GM23338 (cell line): ENCODE results near the gene DBH. TPM values are rescaled to one million over a fixed set of nuclear protein-coding genes. Genes with fewer than 3 reads are reported as not detected.

Experiments
- ATAC-seq: fragments of 200-7000 bp; cut with Tn5 transposase; 3 replicates; pipeline ENCODE4 v1.9.1; 2020
- DNase-seq: peaks from one replicate; pipeline ENCODE4 v3.0.0-alpha.2; 2015; ENCODE audit warnings: low spot score
- H2AFZ ChIP-seq: fragments of 200-600 bp; sonication (generic); 2 replicates; pipeline ENCODE4 v1.8.0; 2016; ENCODE audit warnings: antibody characterized with exemption, mild to moderate bottlenecking, moderate library complexity
- H3F3A ChIP-seq: fragments of 200-600 bp; sonication (generic); replicated peaks from 2 replicates; pipeline ENCODE4 v1.8.0; 2017; ENCODE audit warnings: antibody characterized with exemption, mixed run types, low read depth
- H3K27ac ChIP-seq: fragments of 200-600 bp; sonication (generic); 2 replicates; pipeline ENCODE4 v1.6.1; 2016; ENCODE audit warnings: low read depth
- H3K27me3 ChIP-seq: fragments of 200-600 bp; sonication (generic); 2 replicates; pipeline ENCODE4 v1.8.0; 2016; ENCODE audit warnings: mild to moderate bottlenecking, mixed run types, moderate library complexity; ENCODE audit not compliant: insufficient read depth
- H3K36me3 ChIP-seq: fragments of 200-600 bp; sonication (generic); 2 replicates; pipeline ENCODE4 v1.8.0; 2016; ENCODE audit warnings: mild to moderate bottlenecking; ENCODE audit not compliant: insufficient read depth
- H3K4me1 ChIP-seq: fragments of 200-600 bp; sonication (generic); 2 replicates; pipeline ENCODE4 v1.8.0; 2016; ENCODE audit warnings: mild to moderate bottlenecking, moderate library complexity; ENCODE audit not compliant: insufficient read depth
- H3K4me2 ChIP-seq: fragments of 200-600 bp; sonication (generic); 2 replicates; pipeline ENCODE4 v1.7.1; 2017; ENCODE audit warnings: mixed run types
- H3K4me3 ChIP-seq: fragments of 200-600 bp; sonication (generic); 2 replicates; pipeline ENCODE4 v1.6.1; 2016; ENCODE audit warnings: mixed run types
- H3K79me2 ChIP-seq: fragments of 200-600 bp; sonication (generic); replicated peaks from 2 replicates; pipeline ENCODE4 v1.8.0; 2017; ENCODE audit warnings: mild to moderate bottlenecking; ENCODE audit not compliant: insufficient read depth
- H3K9me2 ChIP-seq: fragments of 200-600 bp; sonication (generic); 2 replicates; pipeline ENCODE4 v1.8.0; 2017; ENCODE audit not compliant: insufficient read depth
- H4K20me1 ChIP-seq: fragments of 200-600 bp; sonication (generic); replicated peaks from 2 replicates; pipeline ENCODE4 v1.8.0; 2017; ENCODE audit warnings: mild to moderate bottlenecking; ENCODE audit not compliant: insufficient read depth
- H3K27ac Mint-ChIP-seq: 2 replicates; pipeline ENCODE4 v1.8.0; 2020; ENCODE audit warnings: inconsistent platforms, mild to moderate bottlenecking, moderate library complexity, mixed read lengths
- H3K27me3 Mint-ChIP-seq: 3 replicates; pipeline ENCODE4 v1.8.0; 2022; ENCODE audit warnings: low read depth, mild to moderate bottlenecking, moderate library complexity, mixed read lengths, inconsistent platforms; ENCODE audit not compliant: insufficient read depth, poor library complexity
- H3K36me3 Mint-ChIP-seq: 3 replicates; pipeline ENCODE4 v1.8.0; 2021; ENCODE audit warnings: low read depth, mild to moderate bottlenecking, inconsistent platforms, moderate library complexity, mixed read lengths
- H3K4me1 Mint-ChIP-seq: 3 replicates; pipeline ENCODE4 v1.8.0; 2020; ENCODE audit warnings: mild to moderate bottlenecking, inconsistent platforms, mixed read lengths
- H3K4me3 Mint-ChIP-seq: 3 replicates; pipeline ENCODE4 v1.8.0; 2021; ENCODE audit warnings: moderate library complexity, mild to moderate bottlenecking, inconsistent platforms, mixed read lengths
- H3K9me3 Mint-ChIP-seq: 3 replicates; pipeline ENCODE4 v1.8.0; 2020; ENCODE audit warnings: moderate library complexity, mild to moderate bottlenecking, inconsistent platforms, mixed read lengths
- CREB1 ChIP-seq: fragments of 250-450 bp; sonication (Bioruptor Pico); IDR thresholded peaks from 2 replicates; pipeline ENCODE4 v1.5.0; 2020; ENCODE audit warnings: low read depth, mild to moderate bottlenecking, moderate library complexity
- CTCF ChIP-seq, 2 experiments: fragments of 200-600 bp in 1 of 2; sonication (generic) in 1 of 2; conservative IDR thresholded peaks; 2 replicates each; pipeline versions ENCODE4 v1.5.1 to v1.6.1; 2016 to 2017; ENCODE audit warnings: antibody characterized with exemption in 2 of 2, low read depth in 2 of 2, mild to moderate bottlenecking in 2 of 2, moderate library complexity in 1 of 2
- ETS1 ChIP-seq: IDR thresholded peaks from 2 replicates; pipeline ENCODE4 v1.6.1; 2016; ENCODE audit warnings: antibody characterized with exemption
- EZH2 ChIP-seq: fragments of 200-600 bp; sonication (generic); IDR thresholded peaks from one replicate; pipeline ENCODE4 v1.8.0; 2017; ENCODE audit warnings: antibody characterized with exemption, mild to moderate bottlenecking, low read depth; ENCODE audit not compliant: unreplicated experiment
- EZH2phosphoT487 ChIP-seq: fragments of 200-600 bp; sonication (generic); IDR thresholded peaks from one replicate; pipeline ENCODE4 v1.8.1; 2018; ENCODE audit warnings: antibody characterized with exemption; ENCODE audit not compliant: unreplicated experiment
- JUNB ChIP-seq: IDR thresholded peaks from one replicate; pipeline ENCODE4 v1.6.1; 2016; ENCODE audit warnings: antibody characterized with exemption; ENCODE audit not compliant: unreplicated experiment
- NANOG ChIP-seq: IDR thresholded peaks from 2 replicates; pipeline ENCODE4 v1.6.1; 2016; ENCODE audit warnings: antibody characterized with exemption, borderline replicate concordance
- POLR2AphosphoS5 ChIP-seq: IDR thresholded peaks from 2 replicates; pipeline ENCODE4 v1.6.1; 2016; ENCODE audit warnings: antibody characterized with exemption, low read depth
- STAT1 ChIP-seq: IDR thresholded peaks from one replicate; pipeline ENCODE4 v1.6.1; 2016; ENCODE audit warnings: antibody characterized with exemption; ENCODE audit not compliant: unreplicated experiment
- ZNF114 ChIP-seq: fragments of 250-450 bp; sonication (Bioruptor Pico); IDR thresholded peaks from 2 replicates; pipeline ENCODE4 v1.5.0; 2020; ENCODE audit warnings: mild to moderate bottlenecking, moderate library complexity
- ZNF331 ChIP-seq: fragments of 250-450 bp; sonication (Bioruptor Pico); IDR thresholded peaks from 2 replicates; pipeline ENCODE4 v1.5.0; 2020; ENCODE audit warnings: low read depth, mild to moderate bottlenecking, moderate library complexity
- polyA plus RNA-seq: library from polyadenylated mRNA; unstranded; fragments of >200 nt; fragmentation: Nextera tagmentation; extraction: Ambion mirVana; gene quantifications from 2 replicates; pipeline ENCODE4 v1.2.1, GENCODE V29; 2016
- total RNA-seq: library from RNA; depleted of rRNA; stranded (reverse); fragments of >200 nt; shearing (Covaris generic); gene quantifications from 2 replicates; pipeline ENCODE4 v1.2.3, GENCODE V29; 2014
- TF ChIP-seq, protein P1 (sequence below): IDR thresholded peaks from one replicate; pipeline ENCODE4 v1.6.1; 2018; ENCODE audit warnings: antibody characterized with exemption; ENCODE audit not compliant: unreplicated experiment
- TF ChIP-seq, protein P2 (sequence below): fragments of 250-450 bp; sonication (Bioruptor Pico); IDR thresholded peaks from 2 replicates; pipeline ENCODE4 v1.5.0; 2020; ENCODE audit warnings: mild to moderate bottlenecking, moderate library complexity

Gene DBH
- total and polyA plus RNA-seq, 2 experiments from 2014 or later: 0.08 to 0.24 TPM

DNA sequence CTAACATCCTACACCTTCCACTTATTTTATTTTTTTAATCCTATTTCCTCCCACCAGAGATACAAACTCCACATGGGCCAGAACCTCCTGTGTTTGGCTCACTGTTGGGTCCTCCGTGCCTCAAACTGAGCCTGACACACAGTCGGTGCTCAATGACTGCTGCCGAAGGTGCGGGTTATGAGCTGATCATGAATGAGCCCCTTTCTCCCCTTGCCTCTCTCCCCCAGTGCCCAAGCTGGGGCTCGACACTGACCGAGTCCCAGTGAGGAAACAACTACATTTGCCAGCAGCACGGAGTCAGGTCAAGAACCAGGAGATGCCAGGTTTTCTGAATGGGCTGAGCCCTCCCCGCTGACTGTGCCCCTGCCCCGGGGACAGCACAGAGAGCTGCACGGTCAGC lies 57.0 kb downstream of the DBH start:
- H3K4me1 ChIP-seq: no peaks in the 10 kb centered on the region
- no peaks in the 10 kb centered on the region for H3F3A ChIP-seq
- no peaks in the 10 kb centered on the region for H3K36me3 ChIP-seq
- no peak overlapping the region for H3K4me3 Mint-ChIP-seq
- no peaks in the 10 kb centered on the region for H3K79me2 ChIP-seq
- H3K4me3 ChIP-seq: no peak overlapping the region
- peaks cover 8% of the 10 kb centered on the region for H3K27me3 Mint-ChIP-seq
- H3K4me2 ChIP-seq: no peak overlapping the region
- no peaks in the 10 kb centered on the region for H3K9me3 Mint-ChIP-seq
- H3K27ac ChIP-seq: no peak overlapping the region
- no peak overlapping the region for H3K27ac Mint-ChIP-seq
- TF ChIP-seq EZH2phosphoT487: no peak
- no peak for TF ChIP-seq CREB1 (CRISPR knock-in tag)
- no peak for TF ChIP-seq JUNB
- no peak for TF ChIP-seq ZNF331 (CRISPR knock-in tag)
- TF ChIP-seq CTCF (conservative IDR thresholded peaks at IDR 0.05; ENCODE audit: low read depth in 2 of 2): no peak
- no peak for TF ChIP-seq STAT1
- TF ChIP-seq POLR2AphosphoS5: no peak
- TF ChIP-seq, protein P1, sequence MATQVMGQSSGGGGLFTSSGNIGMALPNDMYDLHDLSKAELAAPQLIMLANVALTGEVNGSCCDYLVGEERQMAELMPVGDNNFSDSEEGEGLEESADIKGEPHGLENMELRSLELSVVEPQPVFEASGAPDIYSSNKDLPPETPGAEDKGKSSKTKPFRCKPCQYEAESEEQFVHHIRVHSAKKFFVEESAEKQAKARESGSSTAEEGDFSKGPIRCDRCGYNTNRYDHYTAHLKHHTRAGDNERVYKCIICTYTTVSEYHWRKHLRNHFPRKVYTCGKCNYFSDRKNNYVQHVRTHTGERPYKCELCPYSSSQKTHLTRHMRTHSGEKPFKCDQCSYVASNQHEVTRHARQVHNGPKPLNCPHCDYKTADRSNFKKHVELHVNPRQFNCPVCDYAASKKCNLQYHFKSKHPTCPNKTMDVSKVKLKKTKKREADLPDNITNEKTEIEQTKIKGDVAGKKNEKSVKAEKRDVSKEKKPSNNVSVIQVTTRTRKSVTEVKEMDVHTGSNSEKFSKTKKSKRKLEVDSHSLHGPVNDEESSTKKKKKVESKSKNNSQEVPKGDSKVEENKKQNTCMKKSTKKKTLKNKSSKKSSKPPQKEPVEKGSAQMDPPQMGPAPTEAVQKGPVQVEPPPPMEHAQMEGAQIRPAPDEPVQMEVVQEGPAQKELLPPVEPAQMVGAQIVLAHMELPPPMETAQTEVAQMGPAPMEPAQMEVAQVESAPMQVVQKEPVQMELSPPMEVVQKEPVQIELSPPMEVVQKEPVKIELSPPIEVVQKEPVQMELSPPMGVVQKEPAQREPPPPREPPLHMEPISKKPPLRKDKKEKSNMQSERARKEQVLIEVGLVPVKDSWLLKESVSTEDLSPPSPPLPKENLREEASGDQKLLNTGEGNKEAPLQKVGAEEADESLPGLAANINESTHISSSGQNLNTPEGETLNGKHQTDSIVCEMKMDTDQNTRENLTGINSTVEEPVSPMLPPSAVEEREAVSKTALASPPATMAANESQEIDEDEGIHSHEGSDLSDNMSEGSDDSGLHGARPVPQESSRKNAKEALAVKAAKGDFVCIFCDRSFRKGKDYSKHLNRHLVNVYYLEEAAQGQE: no peak
- TF ChIP-seq ZNF114 (CRISPR knock-in tag): no peak
- no peak for TF ChIP-seq NANOG
- TF ChIP-seq EZH2: no peak
- no peak for TF ChIP-seq ETS1
- TF ChIP-seq, protein P2, sequence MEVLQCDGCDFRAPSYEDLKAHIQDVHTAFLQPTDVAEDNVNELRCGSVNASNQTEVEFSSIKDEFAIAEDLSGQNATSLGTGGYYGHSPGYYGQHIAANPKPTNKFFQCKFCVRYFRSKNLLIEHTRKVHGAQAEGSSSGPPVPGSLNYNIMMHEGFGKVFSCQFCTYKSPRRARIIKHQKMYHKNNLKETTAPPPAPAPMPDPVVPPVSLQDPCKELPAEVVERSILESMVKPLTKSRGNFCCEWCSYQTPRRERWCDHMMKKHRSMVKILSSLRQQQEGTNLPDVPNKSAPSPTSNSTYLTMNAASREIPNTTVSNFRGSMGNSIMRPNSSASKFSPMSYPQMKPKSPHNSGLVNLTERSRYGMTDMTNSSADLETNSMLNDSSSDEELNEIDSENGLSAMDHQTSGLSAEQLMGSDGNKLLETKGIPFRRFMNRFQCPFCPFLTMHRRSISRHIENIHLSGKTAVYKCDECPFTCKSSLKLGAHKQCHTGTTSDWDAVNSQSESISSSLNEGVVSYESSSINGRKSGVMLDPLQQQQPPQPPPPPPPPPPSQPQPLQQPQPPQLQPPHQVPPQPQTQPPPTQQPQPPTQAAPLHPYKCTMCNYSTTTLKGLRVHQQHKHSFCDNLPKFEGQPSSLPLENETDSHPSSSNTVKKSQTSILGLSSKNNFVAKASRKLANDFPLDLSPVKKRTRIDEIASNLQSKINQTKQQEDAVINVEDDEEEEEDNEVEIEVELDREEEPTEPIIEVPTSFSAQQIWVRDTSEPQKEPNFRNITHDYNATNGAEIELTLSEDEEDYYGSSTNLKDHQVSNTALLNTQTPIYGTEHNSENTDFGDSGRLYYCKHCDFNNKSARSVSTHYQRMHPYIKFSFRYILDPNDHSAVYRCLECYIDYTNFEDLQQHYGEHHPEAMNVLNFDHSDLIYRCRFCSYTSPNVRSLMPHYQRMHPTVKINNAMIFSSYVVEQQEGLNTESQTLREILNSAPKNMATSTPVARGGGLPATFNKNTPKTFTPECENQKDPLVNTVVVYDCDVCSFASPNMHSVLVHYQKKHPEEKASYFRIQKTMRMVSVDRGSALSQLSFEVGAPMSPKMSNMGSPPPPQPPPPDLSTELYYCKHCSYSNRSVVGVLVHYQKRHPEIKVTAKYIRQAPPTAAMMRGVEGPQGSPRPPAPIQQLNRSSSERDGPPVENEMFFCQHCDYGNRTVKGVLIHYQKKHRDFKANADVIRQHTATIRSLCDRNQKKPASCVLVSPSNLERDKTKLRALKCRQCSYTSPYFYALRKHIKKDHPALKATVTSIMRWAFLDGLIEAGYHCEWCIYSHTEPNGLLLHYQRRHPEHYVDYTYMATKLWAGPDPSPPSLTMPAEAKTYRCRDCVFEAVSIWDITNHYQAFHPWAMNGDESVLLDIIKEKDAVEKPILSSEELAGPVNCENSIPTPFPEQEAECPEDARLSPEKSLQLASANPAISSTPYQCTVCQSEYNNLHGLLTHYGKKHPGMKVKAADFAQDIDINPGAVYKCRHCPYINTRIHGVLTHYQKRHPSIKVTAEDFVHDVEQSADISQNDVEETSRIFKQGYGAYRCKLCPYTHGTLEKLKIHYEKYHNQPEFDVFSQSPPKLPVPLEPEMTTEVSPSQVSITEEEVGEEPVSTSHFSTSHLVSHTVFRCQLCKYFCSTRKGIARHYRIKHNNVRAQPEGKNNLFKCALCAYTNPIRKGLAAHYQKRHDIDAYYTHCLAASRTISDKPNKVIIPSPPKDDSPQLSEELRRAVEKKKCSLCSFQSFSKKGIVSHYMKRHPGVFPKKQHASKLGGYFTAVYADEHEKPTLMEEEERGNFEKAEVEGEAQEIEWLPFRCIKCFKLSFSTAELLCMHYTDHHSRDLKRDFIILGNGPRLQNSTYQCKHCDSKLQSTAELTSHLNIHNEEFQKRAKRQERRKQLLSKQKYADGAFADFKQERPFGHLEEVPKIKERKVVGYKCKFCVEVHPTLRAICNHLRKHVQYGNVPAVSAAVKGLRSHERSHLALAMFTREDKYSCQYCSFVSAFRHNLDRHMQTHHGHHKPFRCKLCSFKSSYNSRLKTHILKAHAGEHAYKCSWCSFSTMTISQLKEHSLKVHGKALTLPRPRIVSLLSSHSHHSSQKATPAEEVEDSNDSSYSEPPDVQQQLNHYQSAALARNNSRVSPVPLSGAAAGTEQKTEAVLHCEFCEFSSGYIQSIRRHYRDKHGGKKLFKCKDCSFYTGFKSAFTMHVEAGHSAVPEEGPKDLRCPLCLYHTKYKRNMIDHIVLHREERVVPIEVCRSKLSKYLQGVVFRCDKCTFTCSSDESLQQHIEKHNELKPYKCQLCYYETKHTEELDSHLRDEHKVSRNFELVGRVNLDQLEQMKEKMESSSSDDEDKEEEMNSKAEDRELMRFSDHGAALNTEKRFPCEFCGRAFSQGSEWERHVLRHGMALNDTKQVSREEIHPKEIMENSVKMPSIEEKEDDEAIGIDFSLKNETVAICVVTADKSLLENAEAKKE (CRISPR knock-in tag): no peak
- H3K36me3 Mint-ChIP-seq: no peaks in the 10 kb centered on the region; the same call in 2 of the 3 replicates
- peaks cover 13% of the 10 kb centered on the region for H3K4me1 Mint-ChIP-seq
- no peak for DNase-seq
- H4K20me1 ChIP-seq: no peaks in the 10 kb centered on the region
- ATAC-seq: no peak
- no peak overlapping the region for H2AFZ ChIP-seq
- no peaks in the 10 kb centered on the region for H3K9me2 ChIP-seq
- no peaks in the 10 kb centered on the region for H3K27me3 ChIP-seq
